GM10847 (cell line): ENCODE results near the gene GBF1.
A peak's percentile ranks its signal among the peaks of the same experiment; 100 is the strongest.

Source experiments
- POLR2A ChIP-seq: IDR thresholded peaks from 2 replicates; pipeline ENCODE4 v1.6.1; 2011; ENCODE audit not compliant: insufficient read length; ENCODE audit errors: extremely low read depth

Gene GBF1

GRCh38 chr10:102421757-102422512 lies 176.6 kb downstream of the GBF1 start:
- TF ChIP-seq POLR2A = no peak

GRCh38 chr10:102422545-102423129 lies 177.3 kb downstream of the GBF1 start:
- peak; percentile 24 for TF ChIP-seq POLR2A

DNA sequence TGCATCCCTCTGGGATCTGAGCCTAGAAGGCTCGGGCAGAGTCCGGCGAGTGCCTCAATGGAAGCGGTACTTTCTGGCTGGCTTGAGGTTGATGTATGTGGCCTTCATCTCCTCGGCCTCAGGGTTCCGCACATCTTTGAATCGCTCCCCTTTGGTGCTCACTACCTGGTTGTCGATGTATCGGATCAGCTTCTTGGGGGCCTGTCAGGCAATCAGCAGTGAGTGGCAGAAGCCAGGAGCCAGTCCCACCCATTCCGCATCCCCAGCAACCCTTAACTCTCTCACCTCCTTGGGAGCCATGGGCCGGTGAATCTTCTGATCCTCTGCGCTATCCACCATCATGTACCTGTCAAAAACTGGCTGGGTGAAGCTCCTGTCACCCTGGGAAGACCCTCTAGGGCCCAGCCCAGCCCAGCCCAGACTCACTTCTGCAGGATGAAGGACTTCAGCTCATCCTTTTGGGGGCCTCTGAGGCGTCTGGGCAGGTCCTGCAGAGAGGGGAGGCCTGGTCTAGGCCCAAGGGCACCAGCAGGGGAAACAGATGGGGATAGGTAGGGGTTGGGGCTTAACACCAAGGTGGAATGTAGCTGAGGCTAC lies 178.1 kb downstream of the GBF1 start:
- no peak for TF ChIP-seq POLR2A

GRCh38 chr10:102424145-102424544 lies 178.8 kb downstream of the GBF1 start:
- no peak for TF ChIP-seq POLR2A

DNA sequence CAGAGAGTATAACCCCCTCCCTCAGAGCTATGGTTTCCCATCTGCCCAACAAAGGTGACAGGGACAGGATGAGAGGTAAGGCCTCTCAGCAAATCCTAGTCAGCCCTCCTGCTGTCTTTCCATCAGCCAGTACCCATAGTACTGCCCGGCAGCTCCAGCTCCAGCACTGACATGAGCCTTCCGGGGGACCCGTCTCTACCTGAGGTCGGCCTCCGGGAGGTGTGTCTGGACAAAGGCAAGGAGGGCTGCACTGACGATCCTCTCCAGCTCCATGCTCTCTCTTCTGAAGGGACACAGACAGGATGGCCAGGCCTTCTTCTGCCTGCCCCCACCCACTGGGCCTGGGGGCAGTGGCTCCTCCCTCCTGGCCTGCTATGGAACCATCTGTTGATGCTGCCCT lies 179.6 kb downstream of the GBF1 start:
- TF ChIP-seq POLR2A = no peak

DNA sequence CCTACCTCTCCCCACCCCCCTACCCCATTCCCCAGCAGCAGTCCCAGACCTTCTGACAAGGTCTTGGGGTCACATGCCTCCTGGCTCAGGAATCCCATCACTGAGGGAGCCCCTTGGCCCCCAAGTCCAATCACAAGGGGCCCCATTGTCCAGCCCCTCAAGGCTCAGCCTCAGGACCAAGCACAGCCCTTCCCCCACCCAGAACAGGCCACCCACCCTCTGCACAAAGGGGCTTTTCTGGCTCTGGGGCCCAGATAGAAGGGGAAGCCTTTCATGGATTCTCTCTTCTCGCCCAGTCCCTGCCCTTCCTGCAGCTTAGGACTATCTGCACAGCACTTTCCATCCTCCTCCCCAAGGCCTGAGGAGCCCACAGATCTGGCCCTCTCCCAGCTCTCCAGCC lies 180.1 kb downstream of the GBF1 start:
- TF ChIP-seq POLR2A = no peak

DNA sequence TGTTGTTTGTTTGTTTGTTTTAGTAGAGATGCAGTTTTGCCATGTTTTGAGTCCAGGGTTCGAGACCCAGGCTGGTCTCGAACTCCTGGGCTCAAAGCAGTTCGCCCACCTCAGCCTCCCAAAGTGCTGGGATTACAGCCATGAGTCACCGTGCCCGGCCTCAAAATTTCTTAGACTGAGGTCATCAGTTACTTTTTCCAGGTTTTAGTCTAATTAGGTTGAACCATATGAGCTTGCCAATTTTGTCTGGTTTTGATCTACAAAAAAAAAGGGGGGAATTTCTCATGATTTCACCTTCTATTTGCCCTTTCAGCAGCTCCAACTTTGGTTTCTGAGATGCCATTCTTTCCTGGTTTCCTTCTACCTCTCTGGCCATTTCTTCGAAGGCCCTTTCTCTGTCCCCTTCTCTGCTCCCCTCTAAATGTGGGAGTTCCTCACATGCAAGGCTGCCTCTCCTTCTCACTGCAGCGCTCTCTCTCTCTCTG lies 181.5 kb downstream of the GBF1 start:
- TF ChIP-seq POLR2A = no peak

DNA sequence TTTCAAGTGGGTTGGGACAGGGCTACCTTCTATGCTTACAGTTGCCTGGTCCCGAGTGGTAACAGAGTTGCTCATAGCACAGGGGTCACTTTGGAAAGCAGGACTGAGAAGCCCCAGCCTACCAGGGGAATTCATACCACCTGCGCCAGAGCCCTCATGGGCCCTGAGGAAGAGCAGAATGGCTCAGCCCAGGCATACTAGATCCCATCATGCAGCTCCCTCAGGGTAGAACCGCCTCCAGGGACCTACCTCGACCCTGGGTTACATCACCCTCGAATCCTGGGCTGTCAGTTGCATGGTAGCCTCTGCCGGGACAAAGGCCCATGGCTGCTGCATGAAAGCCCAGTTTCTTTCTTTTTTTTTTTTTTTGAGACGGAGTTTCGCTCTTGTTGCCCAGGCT lies 184.1 kb downstream of the GBF1 start:
- TF ChIP-seq POLR2A = no peak

DNA sequence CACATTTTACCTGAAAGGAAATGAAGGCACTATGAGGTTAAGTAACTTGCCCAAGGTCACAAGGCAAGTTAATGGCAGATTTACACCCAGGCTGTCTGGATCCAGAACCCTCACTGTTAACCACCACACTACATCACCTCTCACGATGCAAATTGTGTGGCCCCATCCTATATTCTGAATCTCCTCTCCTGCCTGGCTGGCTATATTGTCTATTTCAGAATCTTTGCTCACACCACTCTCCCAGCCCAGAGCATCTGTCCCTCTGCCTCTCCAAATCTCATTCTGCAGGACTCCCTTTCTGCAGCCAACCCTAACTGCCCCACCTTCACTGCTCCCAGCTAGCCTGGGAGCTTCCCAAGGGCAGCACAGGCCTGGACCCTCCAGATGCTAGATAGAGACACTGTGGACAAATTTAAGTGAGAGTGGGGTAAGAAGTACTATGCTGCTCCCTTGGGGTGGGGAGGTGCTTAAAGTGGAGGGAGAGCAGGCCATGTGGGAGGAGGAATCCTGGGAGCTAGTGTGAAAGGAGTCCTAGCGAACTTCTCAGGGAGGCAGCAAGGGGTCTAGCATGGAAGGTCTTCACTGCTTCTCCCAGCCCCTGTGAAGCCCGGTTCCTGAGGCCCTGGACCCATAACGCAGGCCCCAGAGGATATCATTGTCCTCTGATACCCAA lies 186.3 kb downstream of the GBF1 start:
- no peak for TF ChIP-seq POLR2A
